ENCODE measurements around the gene TUBB. TPM values are rescaled to one million over a fixed set of nuclear protein-coding genes. Genes with fewer than 3 reads are reported as not detected.

The TUBB gene
- total RNA-seq, 1 donor from 2014 or later, result 1,002 TPM

DNA sequence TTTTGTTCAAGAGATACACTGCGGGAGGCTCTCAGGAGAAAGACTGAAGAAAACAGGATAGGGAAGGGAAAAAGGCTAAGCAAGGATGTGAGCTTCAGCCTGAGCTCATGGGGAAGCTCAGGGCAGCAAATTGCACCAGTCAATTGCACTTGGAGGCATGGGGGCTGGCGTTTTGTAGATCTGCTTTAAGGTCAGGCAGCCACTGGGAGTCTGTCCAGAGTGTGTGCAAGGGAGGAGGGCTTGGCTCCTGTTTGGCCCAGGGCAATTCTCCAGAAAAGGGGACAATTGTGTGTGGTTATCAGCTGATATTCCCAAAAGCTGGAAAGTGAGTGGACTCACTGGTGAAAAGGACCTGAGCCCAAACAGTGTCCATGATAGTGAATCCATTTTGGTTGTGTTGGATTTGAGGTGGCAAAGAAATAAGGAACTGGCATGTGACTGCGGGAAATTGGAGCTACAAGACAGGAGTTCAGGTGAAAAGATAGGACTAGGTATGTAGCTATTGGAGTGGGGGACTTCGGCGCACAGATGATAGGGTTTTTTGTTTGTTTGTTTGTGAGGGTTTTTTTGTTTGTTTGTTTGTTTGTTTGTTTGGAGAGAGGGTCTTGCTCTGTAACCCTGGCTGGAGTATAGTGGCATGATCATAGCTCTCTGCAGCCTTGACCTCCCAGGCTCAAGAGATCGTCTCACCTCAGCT lies 46.5 kb downstream of the TUBB start:
- intact Hi-C loops (cut with micrococcal nuclease), result loop anchor here (1.0 kb wide), 1 partner anchor 18 kb away; no protein-coding TSS in a partner anchor
- Mint-ChIP-seq H3K36me3 (ENCODE audit: low read depth) (peaks cover 4% of the 10 kb centered on the region), H3K9me3 (no peaks in the 10 kb centered on the region), H3K4me1 (ENCODE audit: low read depth) (peaks cover 66% of the 10 kb centered on the region), H3K27me3 (ENCODE audit: insufficient read depth) (peaks cover 2% of the 10 kb centered on the region), H3K4me3 (peak overlapping the region; percentile 68), H3K27ac (peak overlapping the region; percentile 92)
- no peak for DNase-seq (ENCODE audit: low spot score)

DNA sequence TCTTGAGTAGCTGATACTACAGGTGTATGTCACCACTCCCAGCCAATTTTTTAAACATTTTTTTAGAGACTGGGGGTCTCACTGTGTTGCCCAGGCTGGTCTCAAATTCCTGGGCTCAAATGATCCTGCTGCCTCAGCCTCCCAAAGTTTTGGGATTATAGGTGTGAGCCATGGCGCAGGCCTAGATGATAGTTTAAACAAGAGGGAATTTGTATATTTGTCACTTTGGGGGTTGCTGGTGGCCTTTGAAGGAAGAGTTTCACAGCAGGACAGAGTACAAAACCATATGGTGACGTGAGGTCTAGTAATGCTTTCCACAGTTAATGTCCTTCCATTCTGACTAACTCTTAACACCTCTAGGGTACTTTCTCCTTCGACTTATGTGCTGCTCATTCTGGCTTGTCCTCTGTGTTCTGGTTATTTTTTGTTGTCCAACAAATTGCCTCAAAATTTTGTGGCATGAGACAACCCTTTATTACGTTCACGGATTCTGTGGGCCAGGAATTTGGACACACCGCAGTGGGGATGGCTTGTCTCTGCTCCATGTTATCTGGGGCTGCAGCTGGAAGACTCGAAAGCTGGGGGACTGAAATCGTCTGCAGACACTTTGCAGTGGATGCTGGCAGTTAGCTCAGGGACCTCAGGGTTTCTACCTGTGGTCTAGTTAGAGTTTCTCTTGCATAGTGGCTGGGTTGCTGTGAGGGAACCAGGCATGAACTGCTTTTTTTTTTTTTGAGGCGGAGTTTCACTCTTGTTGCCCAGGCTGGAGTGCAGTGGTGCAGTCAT lies 47.2 kb downstream of the TUBB start:
- DNase-seq (ENCODE audit: low spot score), result no peak
- H3K27me3 Mint-ChIP-seq (ENCODE audit: insufficient read depth), result peaks cover 2% of the 10 kb centered on the region
- peaks cover 6% of the 10 kb centered on the region for H3K36me3 Mint-ChIP-seq (ENCODE audit: low read depth)
- peak overlapping the region; percentile 68 for H3K4me3 Mint-ChIP-seq
- peak overlapping the region; percentile 92 for H3K27ac Mint-ChIP-seq
- intact Hi-C loops (cut with micrococcal nuclease), result loop anchor here (1.0 kb wide), 1 partner anchor 19 kb away; no protein-coding TSS in a partner anchor
- peaks cover 2% of the 10 kb centered on the region for H3K9me3 Mint-ChIP-seq
- peaks cover 70% of the 10 kb centered on the region for H3K4me1 Mint-ChIP-seq (ENCODE audit: low read depth)

DNA sequence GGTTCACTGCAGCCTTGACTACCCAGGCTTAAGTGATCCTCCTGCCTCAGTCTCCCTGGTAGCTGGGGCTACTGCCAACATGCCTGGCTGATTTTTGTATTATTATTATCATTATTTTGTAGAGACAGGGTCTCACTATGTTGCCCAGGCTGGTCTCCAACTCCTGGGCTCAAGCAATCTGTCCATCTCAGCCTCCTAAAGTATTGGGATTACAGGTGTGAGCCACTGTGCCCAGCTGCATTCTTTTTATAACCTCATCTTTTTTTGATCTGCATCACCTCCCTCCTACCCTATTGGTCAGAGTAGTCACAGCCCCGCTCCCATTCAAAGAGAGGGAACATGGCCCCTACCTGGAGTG lies 47.8 kb downstream of the TUBB start:
- intact Hi-C loops (cut with micrococcal nuclease), result loop anchor here (1.0 kb wide), 1 partner anchor 20 kb away; no protein-coding TSS in a partner anchor
- Mint-ChIP-seq H3K4me3 (peak overlapping the region; percentile 53), H3K36me3 (ENCODE audit: low read depth) (peaks cover 8% of the 10 kb centered on the region), H3K4me1 (ENCODE audit: low read depth) (peaks cover 76% of the 10 kb centered on the region), H3K27me3 (ENCODE audit: insufficient read depth) (peaks cover 2% of the 10 kb centered on the region), H3K9me3 (peaks cover 8% of the 10 kb centered on the region), H3K27ac (peak overlapping the region; percentile 92)
- DNase-seq (ENCODE audit: low spot score), result no peak

DNA sequence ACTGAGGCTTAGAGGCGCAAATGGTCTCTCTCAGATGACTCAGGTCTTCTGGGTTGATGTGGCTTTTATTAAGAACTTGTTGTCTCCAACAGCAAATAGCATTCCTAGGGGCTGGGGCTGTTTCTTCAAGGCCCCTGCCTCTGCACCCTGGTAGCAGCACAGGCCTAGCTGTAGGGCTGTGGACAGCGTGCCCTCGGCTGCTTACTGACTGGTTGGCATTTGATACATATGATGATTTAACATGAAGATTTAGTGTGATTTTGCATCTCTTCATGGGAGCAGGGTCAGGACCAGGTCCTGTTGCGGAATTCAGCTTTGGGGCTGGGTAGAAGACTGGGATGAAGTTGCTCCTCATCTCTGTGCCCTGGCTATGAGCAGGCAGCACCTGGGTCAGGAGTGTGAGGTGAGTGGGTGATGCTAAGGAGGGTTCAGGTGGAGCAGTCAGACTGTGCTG lies 48.5 kb downstream of the TUBB start:
- peaks cover 8% of the 10 kb centered on the region for H3K9me3 Mint-ChIP-seq
- H3K27me3 Mint-ChIP-seq (ENCODE audit: insufficient read depth), result peaks cover 1% of the 10 kb centered on the region
- peak overlapping the region; percentile 96 for H3K27ac Mint-ChIP-seq
- H3K4me1 Mint-ChIP-seq (ENCODE audit: low read depth), result peaks cover 73% of the 10 kb centered on the region
- H3K36me3 Mint-ChIP-seq (ENCODE audit: low read depth), result peaks cover 8% of the 10 kb centered on the region
- intact Hi-C loops (cut with micrococcal nuclease), result loop anchor here (1.0 kb wide), 9 partner anchors 10 to 109 kb away; partner anchors contain the start of gene IER3
- DNase-seq (ENCODE audit: low spot score), result no peak
- H3K4me3 Mint-ChIP-seq, result peak overlapping the region; percentile 52

DNA sequence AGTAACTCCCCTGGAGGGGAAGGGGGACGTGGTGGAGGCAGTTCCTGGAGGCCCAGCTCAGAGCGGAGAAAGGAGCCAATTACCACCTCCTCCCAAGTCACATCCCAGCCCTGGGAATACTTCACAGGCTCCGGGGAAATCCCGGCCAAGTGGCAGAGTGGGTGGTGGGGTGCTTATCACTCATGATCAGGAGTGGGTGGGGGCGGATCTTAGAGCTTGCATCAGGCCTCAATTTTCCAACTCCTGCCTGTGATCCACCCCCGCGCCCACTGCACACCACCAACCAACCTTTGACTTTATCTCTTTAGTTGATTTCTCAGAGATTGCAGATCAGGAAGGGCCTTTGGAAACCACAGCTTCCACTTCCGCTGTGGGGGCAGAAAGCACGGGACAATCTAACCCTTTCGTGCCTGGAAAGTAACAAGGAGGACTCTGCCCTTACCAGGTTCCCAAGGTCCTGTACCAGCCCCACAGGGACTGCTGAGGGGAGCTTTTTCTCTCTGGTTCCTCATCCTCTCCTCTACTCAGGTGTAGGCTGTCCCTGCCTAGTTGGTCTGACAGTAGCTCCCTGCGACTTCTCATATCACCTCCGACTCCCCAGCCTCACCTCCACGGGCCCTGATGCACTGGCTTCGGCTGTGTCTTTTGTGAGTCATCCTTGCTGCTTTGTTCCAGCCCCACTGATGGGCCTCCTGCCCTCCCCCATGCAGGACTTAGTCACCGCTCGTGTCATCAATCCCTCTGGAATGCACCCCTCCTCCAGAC lies 49.1 kb downstream of the TUBB start:
- H3K27ac Mint-ChIP-seq, result peak overlapping the region; percentile 96

DNA sequence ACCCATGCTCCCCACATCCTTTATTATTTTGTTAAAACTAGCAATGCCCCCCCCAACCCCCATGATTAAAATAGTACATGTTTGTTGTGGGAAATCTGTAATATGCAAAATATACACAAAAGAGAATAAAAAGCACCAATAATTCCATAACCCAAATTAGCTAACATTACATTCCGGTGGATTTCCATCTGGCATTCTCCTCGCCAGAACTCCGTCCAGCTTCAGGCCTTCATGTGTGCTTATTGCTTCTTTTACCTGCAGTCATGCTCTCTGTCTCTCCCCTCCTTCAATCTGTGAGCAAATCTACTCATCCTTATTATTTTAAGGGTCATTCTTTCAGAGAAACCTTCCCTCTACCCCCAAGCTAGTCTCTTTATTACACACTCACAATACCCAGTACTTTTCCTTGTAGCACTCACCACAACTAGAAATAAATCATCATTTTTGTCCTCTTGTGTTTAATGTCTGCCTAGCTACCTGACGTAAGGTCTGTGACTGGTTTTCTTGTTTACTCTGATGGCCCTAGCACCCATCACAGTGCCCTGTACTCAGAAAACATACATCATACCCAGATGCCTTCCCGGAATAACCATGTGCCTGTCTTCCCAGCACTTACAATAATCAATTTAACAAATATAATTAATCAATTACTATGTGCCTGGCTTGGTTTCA lies 49.8 kb downstream of the TUBB start:
- Mint-ChIP-seq H3K9me3 (peaks cover 8% of the 10 kb centered on the region), H3K27me3 (ENCODE audit: insufficient read depth) (no peaks in the 10 kb centered on the region), H3K4me3 (peak overlapping the region; percentile 52), H3K36me3 (ENCODE audit: low read depth) (peaks cover 10% of the 10 kb centered on the region), H3K27ac (peak overlapping the region; percentile 96), H3K4me1 (ENCODE audit: low read depth) (peaks cover 70% of the 10 kb centered on the region)
- intact Hi-C loops (cut with micrococcal nuclease), result loop anchor here (1.0 kb wide), 9 partner anchors 8 to 107 kb away; partner anchors contain the start of gene IER3
- DNase-seq (ENCODE audit: low spot score), result no peak

More for the DNA sequence above, 49.1 kb downstream of the TUBB start:
- DNase-seq (ENCODE audit: low spot score), result peak; percentile 69
- Mint-ChIP-seq H3K36me3 (ENCODE audit: low read depth) (peaks cover 10% of the 10 kb centered on the region), H3K4me3 (peak overlapping the region; percentile 52), H3K27me3 (ENCODE audit: insufficient read depth) (no peaks in the 10 kb centered on the region), H3K9me3 (peaks cover 8% of the 10 kb centered on the region), H3K4me1 (ENCODE audit: low read depth) (peaks cover 73% of the 10 kb centered on the region)
- intact Hi-C loops (cut with micrococcal nuclease), result loop anchor here (1.0 kb wide), 9 partner anchors 9 to 108 kb away; partner anchors contain the start of gene IER3

DNA sequence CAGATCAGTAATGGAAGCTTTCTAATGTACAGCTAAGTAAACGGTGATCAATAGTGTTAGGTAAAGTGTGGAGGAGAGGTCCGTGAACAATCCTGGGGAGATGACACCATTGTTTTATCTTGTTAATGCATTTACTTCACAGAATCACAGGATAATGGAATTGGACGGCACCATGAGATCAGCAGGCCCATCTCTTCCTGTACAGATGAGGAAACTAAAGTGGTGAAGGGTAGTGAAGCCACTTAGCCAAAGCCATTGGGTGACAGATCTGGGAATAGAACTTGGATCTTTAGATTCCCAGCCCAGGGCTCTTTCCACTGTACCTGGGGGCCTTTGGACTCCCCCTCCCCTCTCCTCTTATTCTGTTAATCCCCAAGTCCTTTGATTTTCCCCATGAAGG lies 50.4 kb downstream of the TUBB start:
- intact Hi-C loops (cut with micrococcal nuclease), result no loop called here
- no peak for DNase-seq (ENCODE audit: low spot score)
- Mint-ChIP-seq H3K27me3 (ENCODE audit: insufficient read depth) (no peaks in the 10 kb centered on the region), H3K4me1 (ENCODE audit: low read depth) (peaks cover 70% of the 10 kb centered on the region), H3K9me3 (peaks cover 8% of the 10 kb centered on the region), H3K27ac (peak overlapping the region; percentile 96), H3K36me3 (ENCODE audit: low read depth) (peaks cover 10% of the 10 kb centered on the region), H3K4me3 (no peak overlapping the region)

- H3K27me3 Mint-ChIP-seq (ENCODE audit: insufficient read depth), result no peaks in the 10 kb centered on the region
- H3K4me1 Mint-ChIP-seq (ENCODE audit: low read depth), result peaks cover 66% of the 10 kb centered on the region
Observed at GRCh38 chr6:30774701-30775100, 54.5 kb downstream of the TUBB start.

More at GRCh38 chr6:30774701-30775100, 54.5 kb downstream of the TUBB start:
- no peak overlapping the region for H3K4me3 Mint-ChIP-seq
- intact Hi-C loops (cut with micrococcal nuclease), result no loop called here
- peaks cover 8% of the 10 kb centered on the region for H3K9me3 Mint-ChIP-seq
- H3K27ac Mint-ChIP-seq, result no peak overlapping the region
- no peak for DNase-seq (ENCODE audit: low spot score)
- H3K36me3 Mint-ChIP-seq (ENCODE audit: low read depth), result peaks cover 11% of the 10 kb centered on the region

Other genes starting within 250 kb of the TUBB start
- gene HLA-E, start 230.8 kb upstream of the TUBB start, total RNA-seq, result 476 and 483 TPM in 2 replicates
- gene GNL1, start 163.9 kb upstream of the TUBB start, total RNA-seq, result 86.3 and 92.4 TPM in 2 replicates
- gene PRR3, start 163.1 kb upstream of the TUBB start, total RNA-seq, result 41.6 and 42.1 TPM in 2 replicates
- 115 and 120 TPM in 2 replicates for gene ABCF1, start 148.9 kb upstream of the TUBB start, total RNA-seq
- 124 and 126 TPM in 2 replicates for gene PPP1R10, start 103.1 kb upstream of the TUBB start, total RNA-seq
- 75.5 and 77.7 TPM in 2 replicates for gene MRPS18B, start 102.5 kb upstream of the TUBB start, total RNA-seq
- gene ATAT1, start 93.5 kb upstream of the TUBB start, total RNA-seq, result 11.6 and 13.4 TPM in 2 replicates
- 23.9 and 36.0 TPM in 2 replicates for gene C6orf136, start 73.2 kb upstream of the TUBB start, total RNA-seq
- 52.0 and 54.2 TPM in 2 replicates for gene DHX16, start 47.3 kb upstream of the TUBB start, total RNA-seq
- gene PPP1R18, start 33.7 kb upstream of the TUBB start, total RNA-seq, result 203 and 213 TPM in 2 replicates
- gene NRM, start 29.4 kb upstream of the TUBB start, total RNA-seq, result 15.5 and 15.9 TPM in 2 replicates
- gene MDC1, start 3.1 kb upstream of the TUBB start, total RNA-seq, result 93.7 and 95.7 TPM in 2 replicates
- gene FLOT1, start 22.3 kb downstream of the TUBB start, total RNA-seq, result 252 and 262 TPM in 2 replicates
- 578 and 603 TPM in 2 replicates for gene IER3, start 24.2 kb downstream of the TUBB start, total RNA-seq
- gene DDR1, start 164.2 kb downstream of the TUBB start, total RNA-seq, result 21.4 and 24.8 TPM in 2 replicates
- 65.3 and 71.3 TPM in 2 replicates for gene GTF2H4, start 187.9 kb downstream of the TUBB start, total RNA-seq
- gene VARS2, start 193.9 kb downstream of the TUBB start, total RNA-seq, result 74.0 and 76.0 TPM in 2 replicates
- gene SFTA2, start 211.8 kb downstream of the TUBB start, total RNA-seq, result not detected in 2 replicates
- not detected in 2 replicates for gene MUCL3, start 220.6 kb downstream of the TUBB start, total RNA-seq

Measured in activated T-helper 1 cell treated with anti-CD3 and anti-CD28 coated beads, Interleukin-12 subunit alpha, Interleukin-12 subunit beta, Interleukin-2, Interleukin-4 antibody, amounts not matched to agents 30 ng/mL and 10 ng/mL and 1 ng/mL, durations not matched to agents 14 hours and 24 hours and 36 hours (primary cell).